ENCODE measurements around the gene RPL29.

The RPL29 gene

GRCh38 chr3:51949121-51949520 is 46.6 kb downstream of the RPL29 start:
- no peak overlapping the region for H3K4me3 ChIP-seq (replicated peaks; ENCODE audit: insufficient read depth, low read length)
- no peak for DNase-seq (ENCODE audit: low read depth in 1 of 2, low spot score in 1 of 2)
- H3K27ac ChIP-seq (replicated peaks) = no peak overlapping the region
- H3K27me3 ChIP-seq (ENCODE audit: insufficient read depth, poor library complexity, severe bottlenecking) = no peaks in the 10 kb centered on the region
- no peak for TF ChIP-seq REST (IDR thresholded peaks at IDR 0.05; ENCODE audit: insufficient replicate concordance, low read depth)
- TF ChIP-seq GABPA (IDR thresholded peaks at IDR 0.05; ENCODE audit: low read depth) = no peak
- no peak for TF ChIP-seq SPI1 (IDR thresholded peaks at IDR 0.05; ENCODE audit: borderline replicate concordance, low read depth)
- TF ChIP-seq POLR2AphosphoS5 (IDR thresholded peaks at IDR 0.05; ENCODE audit: low read depth) = no peak

GRCh38 chr3:51948016-51948580 is 47.6 kb downstream of the RPL29 start:
- Histone ChIP-seq H3K27ac (replicated peaks) (no peak overlapping the region), H3K27me3 (ENCODE audit: insufficient read depth, poor library complexity, severe bottlenecking) (no peaks in the 10 kb centered on the region), H3K4me3 (replicated peaks; ENCODE audit: insufficient read depth, low read length) (no peak overlapping the region)
- TF ChIP-seq, protein P1, sequence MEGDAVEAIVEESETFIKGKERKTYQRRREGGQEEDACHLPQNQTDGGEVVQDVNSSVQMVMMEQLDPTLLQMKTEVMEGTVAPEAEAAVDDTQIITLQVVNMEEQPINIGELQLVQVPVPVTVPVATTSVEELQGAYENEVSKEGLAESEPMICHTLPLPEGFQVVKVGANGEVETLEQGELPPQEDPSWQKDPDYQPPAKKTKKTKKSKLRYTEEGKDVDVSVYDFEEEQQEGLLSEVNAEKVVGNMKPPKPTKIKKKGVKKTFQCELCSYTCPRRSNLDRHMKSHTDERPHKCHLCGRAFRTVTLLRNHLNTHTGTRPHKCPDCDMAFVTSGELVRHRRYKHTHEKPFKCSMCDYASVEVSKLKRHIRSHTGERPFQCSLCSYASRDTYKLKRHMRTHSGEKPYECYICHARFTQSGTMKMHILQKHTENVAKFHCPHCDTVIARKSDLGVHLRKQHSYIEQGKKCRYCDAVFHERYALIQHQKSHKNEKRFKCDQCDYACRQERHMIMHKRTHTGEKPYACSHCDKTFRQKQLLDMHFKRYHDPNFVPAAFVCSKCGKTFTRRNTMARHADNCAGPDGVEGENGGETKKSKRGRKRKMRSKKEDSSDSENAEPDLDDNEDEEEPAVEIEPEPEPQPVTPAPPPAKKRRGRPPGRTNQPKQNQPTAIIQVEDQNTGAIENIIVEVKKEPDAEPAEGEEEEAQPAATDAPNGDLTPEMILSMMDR (IDR thresholded peaks at IDR 0.05; ENCODE audit: insufficient read depth, low read length) = no peak
- TF ChIP-seq SPI1 (IDR thresholded peaks at IDR 0.05; ENCODE audit: borderline replicate concordance, low read depth) = no peak
- no peak for TF ChIP-seq GABPA (IDR thresholded peaks at IDR 0.05; ENCODE audit: low read depth)
- no peak for TF ChIP-seq REST (IDR thresholded peaks at IDR 0.05; ENCODE audit: insufficient replicate concordance, low read depth)
- no peak for TF ChIP-seq POLR2AphosphoS5 (IDR thresholded peaks at IDR 0.05; ENCODE audit: low read depth)
- DNase-seq (ENCODE audit: low read depth in 1 of 2, low spot score in 1 of 2) = no peak

DNA sequence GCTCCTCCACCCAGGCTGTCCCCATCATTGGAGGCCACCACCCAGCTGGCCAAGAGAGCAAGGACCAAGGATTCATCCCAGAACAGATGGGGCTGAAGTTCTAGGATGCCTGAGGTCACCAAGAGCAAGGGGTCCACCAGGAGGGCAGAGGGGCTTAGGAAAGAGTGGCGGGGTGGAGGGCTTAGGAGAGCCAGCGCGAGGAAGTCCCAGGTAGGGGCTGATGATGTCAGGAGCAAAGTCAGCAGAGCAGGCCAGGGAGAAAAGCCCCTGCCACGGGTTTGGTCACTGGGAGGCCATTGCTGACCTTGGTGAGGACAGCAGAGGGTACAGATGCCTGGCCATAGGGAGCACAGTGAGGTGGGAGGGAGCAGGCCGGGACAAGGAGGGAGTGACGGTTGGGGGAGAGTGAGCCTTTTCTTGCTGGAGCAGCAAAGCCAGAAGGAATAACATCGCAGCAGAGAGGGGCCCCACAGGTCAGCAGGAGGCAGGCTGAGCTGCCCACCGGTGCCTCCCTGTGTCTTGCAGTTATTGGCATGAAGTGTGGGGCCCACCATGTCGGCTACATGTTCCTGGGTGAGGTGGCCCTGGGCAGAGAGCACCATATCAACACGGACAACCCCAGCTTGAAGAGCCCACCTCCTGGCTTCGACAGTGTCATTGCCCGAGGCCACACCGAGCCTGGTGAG is 48.3 kb downstream of the RPL29 start:
- no peaks in the 10 kb centered on the region for H3K27me3 ChIP-seq (ENCODE audit: insufficient read depth, poor library complexity, severe bottlenecking)

More for the DNA sequence above, 48.3 kb downstream of the RPL29 start:
- H3K4me3 ChIP-seq (replicated peaks; ENCODE audit: insufficient read depth, low read length) = no peak overlapping the region
- DNase-seq (ENCODE audit: low read depth in 1 of 2, low spot score in 1 of 2) = no peak
- no peak overlapping the region for H3K27ac ChIP-seq (replicated peaks)
- TF ChIP-seq, protein P1 (IDR thresholded peaks at IDR 0.05; ENCODE audit: insufficient read depth, low read length) = no peak
- TF ChIP-seq GABPA (IDR thresholded peaks at IDR 0.05; ENCODE audit: low read depth) (no peak), REST (IDR thresholded peaks at IDR 0.05; ENCODE audit: insufficient replicate concordance, low read depth) (no peak), POLR2AphosphoS5 (IDR thresholded peaks at IDR 0.05; ENCODE audit: low read depth) (no peak), SPI1 (IDR thresholded peaks at IDR 0.05; ENCODE audit: borderline replicate concordance, low read depth) (no peak)

Data from HL-60 (cell line).